CD4-positive, alpha-beta T cell treated with Interleukin-15 for 1 hour (primary cell): ENCODE results near the gene C4BPA.
A peak's percentile ranks its signal among the peaks of the same experiment; 100 is the strongest.

ENCODE experiments used
- DNase-seq: peaks from one replicate; pipeline ENCODE4 v3.0.0-alpha.2; 2020

The C4BPA gene

GRCh38 chr1:207077470-207078377, 26.3 kb upstream of the C4BPA start:
- DNase-seq, result peak; percentile 55

GRCh38 chr1:207078578-207079132, 25.4 kb upstream of the C4BPA start:
- DNase-seq, result no peak

GRCh38 chr1:207079706-207080241, 24.3 kb upstream of the C4BPA start:
- no peak for DNase-seq

- DNase-seq, result no peak
Measured at GRCh38 chr1:207081088-207081487, 22.9 kb upstream of the C4BPA start.

GRCh38 chr1:207081806-207082205, 22.2 kb upstream of the C4BPA start:
- DNase-seq, result no peak

- DNase-seq, result no peak
Measured at GRCh38 chr1:207084232-207084631, 19.8 kb upstream of the C4BPA start.

GRCh38 chr1:207084701-207085180, 19.3 kb upstream of the C4BPA start:
- DNase-seq, result peak; percentile 61

- DNase-seq, result no peak
Measured at GRCh38 chr1:207085887-207086286, 18.1 kb upstream of the C4BPA start.

GRCh38 chr1:207088161-207088560, 15.9 kb upstream of the C4BPA start:
- no peak for DNase-seq

GRCh38 chr1:207088701-207089626, 15.1 kb upstream of the C4BPA start, which contains the start of gene C4BPB:
TSS of gene C4BPB (plus strand) at chr1:207088860. CDS start at chr1:207089532, 672 bp downstream.
- DNase-seq, result peak; percentile 22

- no peak for DNase-seq
Measured at GRCh38 chr1:207089627-207090355, 14.2 kb upstream of the C4BPA start.

- no peak for DNase-seq
Measured at GRCh38 chr1:207091200-207091908, 12.7 kb upstream of the C4BPA start.

- no peak for DNase-seq
Measured at GRCh38 chr1:207093944-207094343, 10.1 kb upstream of the C4BPA start.

- no peak for DNase-seq
Measured at GRCh38 chr1:207097871-207098324, 6.1 kb upstream of the C4BPA start.

GRCh38 chr1:207101720-207102119, 2.3 kb upstream of the C4BPA start:
- no peak for DNase-seq

GRCh38 chr1:207102146-207102545, 1.9 kb upstream of the C4BPA start:
- DNase-seq, result no peak

- no peak for DNase-seq
Measured at GRCh38 chr1:207102659-207103058, 1.4 kb upstream of the C4BPA start.

- no peak for DNase-seq
Measured at GRCh38 chr1:207109004-207109403, 5.0 kb downstream of the C4BPA start.

- DNase-seq, result no peak
Measured at GRCh38 chr1:207112616-207113296, 8.7 kb downstream of the C4BPA start.

- no peak for DNase-seq
Measured at GRCh38 chr1:207115269-207115668, 11.2 kb downstream of the C4BPA start.

GRCh38 chr1:207124389-207124788, 20.4 kb downstream of the C4BPA start:
- DNase-seq, result no peak
